Left lung (tissue), 10 donors: ENCODE measurements around the gene BRD7. TPM values are rescaled to one million over a fixed set of nuclear protein-coding genes. Genes with fewer than 3 reads are reported as not detected.
A peak's percentile ranks its signal among the peaks of the same experiment; 100 is the strongest.

Source experiments
- ATAC-seq: fragments of 200-7000 bp; cut with Tn5 transposase; one replicate; pipeline ENCODE4 v1.9.1; 2020; ENCODE audit warnings: moderate library complexity
- DNase-seq, 4 donors: peaks; one replicate each; pipeline ENCODE4 v3.0.0-alpha.2; 2013 to 2020
- H3K27ac ChIP-seq, 2 donors: fragments of 200-600 bp; sonication (generic) in 1 of 2; one replicate each; pipeline versions ENCODE4 v1.5.0 to v1.8.0; 2020 to 2021
- H3K27me3 ChIP-seq, 2 donors: fragments of 200-600 bp; sonication (generic) in 1 of 2; one replicate each; pipeline versions ENCODE4 v1.5.0 to v1.8.0; 2020 to 2021
- H3K36me3 ChIP-seq, 2 donors: fragments of 200-600 bp; sonication (generic) in 1 of 2; one replicate each; pipeline versions ENCODE4 v1.5.0 to v1.8.0; 2020 to 2021
- H3K4me1 ChIP-seq, 2 donors: fragments of 200-600 bp; one replicate each; pipeline ENCODE4 v1.8.0; 2021
- H3K4me3 ChIP-seq, 2 donors: fragments of 200-600 bp; sonication (generic) in 1 of 2; one replicate each; pipeline versions ENCODE4 v1.5.0 to v1.8.0; 2020 to 2021; ENCODE audit warnings: mild to moderate bottlenecking in 1 of 2
- H3K9me3 ChIP-seq, 2 donors: fragments of 200-600 bp; sonication (generic) in 1 of 2; one replicate each; pipeline versions ENCODE4 v1.5.0 to v1.8.0; 2020 to 2021
- intact Hi-C, 2 donors: fragments of 100-400 bp; cut with DNase I; formaldehyde crosslinking; loops; one replicate each; pipeline versions ENCODE4 v1.11.2 to v1.14.2; 2022
- polyA plus RNA-seq, 6 donors: library from polyadenylated mRNA; unstranded; fragments of 120-200 nt; gene quantifications; one replicate each; pipeline ENCODE4 v1.2.1, GENCODE V29; 2013; ENCODE audit not compliant: insufficient read length in 6 of 6
- total RNA-seq, 2 donors: library from RNA; stranded (reverse); fragmentation: NEBNext Ultra II Directional; extraction: Animal tissue kit (Norgen Biotek cat#: 25700); gene quantifications; one replicate each; pipeline ENCODE4 v1.2.1, GENCODE V29; 2021
- TF ChIP-seq, protein P1 (sequence below), 2 donors: fragments of 200-600 bp; sonication (generic) in 1 of 2; IDR thresholded peaks; one replicate each; pipeline versions ENCODE4 v1.5.0 to v1.8.0; 2021; ENCODE audit warnings: antibody characterized with exemption in 2 of 2
- donor health status: DM: no; HTN: yes; CAD: no.
- donor health status: DM: no; HTN: no; CAD: no.

The BRD7 gene
- total and polyA plus RNA-seq, 8 donors: 59.8 to 113 (median 97.6) TPM

DNA sequence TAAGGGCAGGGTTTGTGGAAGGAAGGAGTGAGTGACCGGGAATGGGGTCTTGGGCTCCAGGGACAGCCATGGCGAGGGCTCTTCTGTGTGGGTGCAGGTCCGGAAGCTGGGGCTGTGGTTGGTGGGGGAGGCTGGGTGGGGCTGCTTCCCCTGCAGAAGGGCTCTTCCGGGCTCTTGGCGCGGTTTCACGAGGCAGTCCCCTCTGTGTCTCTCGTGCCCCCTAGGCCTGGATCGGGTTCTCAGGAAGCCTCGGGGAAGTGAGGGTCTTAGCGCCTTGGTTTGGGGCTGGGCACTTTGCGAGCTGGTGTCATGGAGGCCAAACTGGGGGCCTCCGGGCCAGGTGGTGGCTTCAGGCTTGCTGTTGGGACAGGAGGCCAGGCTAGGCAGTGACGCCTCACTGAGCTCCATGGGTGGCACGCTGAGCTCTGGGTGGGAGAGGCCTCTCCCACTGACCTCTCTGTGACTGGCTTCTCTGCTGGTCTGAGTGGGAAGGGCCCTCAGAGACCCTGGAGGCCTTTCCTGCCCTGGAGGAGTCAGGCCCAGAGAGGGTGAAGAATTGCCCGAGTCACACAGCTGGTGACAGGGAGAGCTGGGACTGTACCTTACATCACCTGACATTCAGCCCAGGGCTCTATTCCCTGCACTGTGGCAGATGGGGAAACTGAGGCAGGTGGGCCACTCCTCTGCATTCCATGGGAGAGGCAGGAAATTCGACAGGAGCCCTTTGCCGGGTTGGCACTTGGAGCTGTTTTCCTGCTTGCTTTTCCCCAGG is 94.3 kb downstream of the BRD7 start:
- Histone ChIP-seq H3K4me1 (peaks cover 0 to 91% of the 10 kb centered on the region in 2 donors), H3K27ac (peak overlapping the region; percentile 79 to 89), H3K27me3 (no peaks in the 10 kb centered on the region), H3K36me3 (no peaks in the 10 kb centered on the region), H3K9me3 (no peaks in the 10 kb centered on the region), H3K4me3 (peak overlapping the region; percentile 13 to 58)
- intact Hi-C loops: no loop called here
- ATAC-seq (no peak), DNase-seq (peak in 2 of 4 donors; percentile 44 to 79)
- TF ChIP-seq, protein P1, sequence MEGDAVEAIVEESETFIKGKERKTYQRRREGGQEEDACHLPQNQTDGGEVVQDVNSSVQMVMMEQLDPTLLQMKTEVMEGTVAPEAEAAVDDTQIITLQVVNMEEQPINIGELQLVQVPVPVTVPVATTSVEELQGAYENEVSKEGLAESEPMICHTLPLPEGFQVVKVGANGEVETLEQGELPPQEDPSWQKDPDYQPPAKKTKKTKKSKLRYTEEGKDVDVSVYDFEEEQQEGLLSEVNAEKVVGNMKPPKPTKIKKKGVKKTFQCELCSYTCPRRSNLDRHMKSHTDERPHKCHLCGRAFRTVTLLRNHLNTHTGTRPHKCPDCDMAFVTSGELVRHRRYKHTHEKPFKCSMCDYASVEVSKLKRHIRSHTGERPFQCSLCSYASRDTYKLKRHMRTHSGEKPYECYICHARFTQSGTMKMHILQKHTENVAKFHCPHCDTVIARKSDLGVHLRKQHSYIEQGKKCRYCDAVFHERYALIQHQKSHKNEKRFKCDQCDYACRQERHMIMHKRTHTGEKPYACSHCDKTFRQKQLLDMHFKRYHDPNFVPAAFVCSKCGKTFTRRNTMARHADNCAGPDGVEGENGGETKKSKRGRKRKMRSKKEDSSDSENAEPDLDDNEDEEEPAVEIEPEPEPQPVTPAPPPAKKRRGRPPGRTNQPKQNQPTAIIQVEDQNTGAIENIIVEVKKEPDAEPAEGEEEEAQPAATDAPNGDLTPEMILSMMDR (IDR thresholded peaks at IDR 0.05): no peak

- peak in 2 of 4 donors; percentile 67 to 68 for DNase-seq
Measured at GRCh38 chr16:50273888-50274325, 94.9 kb downstream of the BRD7 start.

GRCh38 chr16:50273382-50273690 is 95.5 kb downstream of the BRD7 start:
- Histone ChIP-seq H3K4me1 (peaks cover 0 to 91% of the 10 kb centered on the region in 2 donors), H3K27ac (peak overlapping the region in 1 of 2 donors; percentile 89), H3K36me3 (no peaks in the 10 kb centered on the region), H3K4me3 (no peak overlapping the region), H3K27me3 (no peaks in the 10 kb centered on the region), H3K9me3 (no peaks in the 10 kb centered on the region)
- ATAC-seq (no peak), DNase-seq (peak in 2 of 4 donors; percentile 28 to 30)
- TF ChIP-seq, protein P1 (IDR thresholded peaks at IDR 0.05): no peak
- intact Hi-C loops: no loop called here

More at GRCh38 chr16:50273888-50274325, 94.9 kb downstream of the BRD7 start:
- Histone ChIP-seq H3K27me3 (no peaks in the 10 kb centered on the region), H3K4me3 (peak overlapping the region in 1 of 2 donors; percentile 58), H3K36me3 (no peaks in the 10 kb centered on the region), H3K9me3 (no peaks in the 10 kb centered on the region), H3K27ac (peak overlapping the region; percentile 79 to 89), H3K4me1 (peaks cover 0 to 91% of the 10 kb centered on the region in 2 donors)
- intact Hi-C loops: no loop called here
- peak; percentile 21 for ATAC-seq
- TF ChIP-seq, protein P1 (IDR thresholded peaks at IDR 0.05): no peak

DNA sequence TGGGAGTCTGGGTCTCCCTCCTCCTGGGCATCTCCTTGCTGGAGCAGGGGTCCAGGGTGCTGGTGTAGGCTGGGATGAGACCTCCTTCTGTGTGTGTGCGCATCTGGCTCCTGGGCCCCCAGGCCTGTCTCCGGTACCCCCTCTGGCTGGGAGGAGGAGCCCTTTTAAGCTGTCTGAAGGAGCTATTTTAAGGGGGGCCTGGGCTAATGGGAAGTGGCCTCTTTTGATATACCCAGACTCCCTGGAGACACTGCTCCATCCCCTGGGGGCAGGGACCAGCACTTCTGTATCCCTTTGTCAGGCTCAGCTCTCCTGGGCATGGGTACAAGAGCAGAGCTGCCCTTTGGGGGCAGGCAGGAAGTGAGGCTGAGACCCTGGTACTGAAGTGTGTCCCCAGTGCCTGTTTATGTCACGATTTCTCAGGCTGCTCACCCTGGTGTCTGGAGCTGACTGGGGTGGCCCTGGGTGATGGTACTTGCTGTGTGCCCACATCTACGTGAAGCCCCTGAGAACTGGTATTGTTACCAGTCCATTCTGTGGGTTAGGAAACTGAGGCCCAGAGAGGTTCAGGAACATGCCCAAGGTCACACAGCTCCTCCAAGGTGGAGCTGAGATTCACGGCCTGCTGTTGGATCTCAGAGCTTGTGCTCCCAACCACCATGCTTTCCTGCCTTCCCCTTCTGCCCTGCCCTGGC is 96.0 kb downstream of the BRD7 start:
- no peaks in the 10 kb centered on the region for H3K36me3 ChIP-seq
- H3K4me1 ChIP-seq: peaks cover 0 to 91% of the 10 kb centered on the region in 2 donors
- H3K27ac ChIP-seq: peak overlapping the region in 1 of 2 donors; percentile 89
- H3K9me3 ChIP-seq: no peaks in the 10 kb centered on the region
- H3K4me3 ChIP-seq: no peak overlapping the region
- peak in 2 of 4 donors; percentile 23 to 29 for DNase-seq
- TF ChIP-seq, protein P1 (IDR thresholded peaks at IDR 0.05): no peak
- no peaks in the 10 kb centered on the region for H3K27me3 ChIP-seq
- intact Hi-C loops: no loop called here
- ATAC-seq: no peak

DNA sequence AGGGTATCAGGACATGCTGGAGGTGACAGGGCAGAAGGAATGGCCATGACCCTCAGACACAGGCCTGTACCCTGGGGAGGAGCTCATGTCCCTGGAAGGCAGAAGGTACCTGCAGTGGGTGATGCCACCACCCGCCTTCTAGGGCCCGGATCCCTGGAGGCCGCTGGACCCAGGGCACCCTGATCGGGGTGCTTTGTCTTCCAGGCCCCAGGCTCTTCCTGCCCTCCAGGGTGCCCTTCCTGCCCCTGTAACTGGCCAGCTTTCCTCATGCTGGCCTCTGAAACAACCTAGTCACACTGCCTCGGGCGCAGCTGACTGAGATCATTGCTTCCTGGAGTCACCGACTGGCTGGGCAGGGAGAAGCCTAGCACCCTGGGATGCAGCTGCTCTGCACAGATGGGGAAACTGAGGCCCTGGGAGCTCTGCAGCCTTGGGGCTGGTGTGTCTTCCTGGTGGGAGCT is 96.6 kb downstream of the BRD7 start:
- no peaks in the 10 kb centered on the region for H3K36me3 ChIP-seq
- ATAC-seq (no peak), DNase-seq (peak in 2 of 4 donors; percentile 47 to 48)
- peak overlapping the region in 1 of 2 donors; percentile 20 for H3K27ac ChIP-seq
- peaks cover 0 to 92% of the 10 kb centered on the region in 2 donors for H3K4me1 ChIP-seq
- TF ChIP-seq, protein P1 (IDR thresholded peaks at IDR 0.05): no peak
- no peaks in the 10 kb centered on the region for H3K9me3 ChIP-seq
- intact Hi-C loops: no loop called here
- H3K27me3 ChIP-seq: no peaks in the 10 kb centered on the region
- H3K4me3 ChIP-seq: no peak overlapping the region
